Stomach (tissue), 4 donors: ENCODE results near the gene LHX5.

Experiments
- EP300 ChIP-seq: sonication (generic); formaldehyde crosslinking; IDR thresholded peaks from one replicate; pipeline ENCODE4 v1.6.1; 2017; ENCODE audit warnings: antibody characterized with exemption
- POLR2A ChIP-seq, 4 donors: fragments of 450-650 bp; IDR thresholded peaks; one replicate each; pipeline ENCODE4 v1.6.1; 2016; ENCODE audit warnings: antibody characterized with exemption in 4 of 4, control low read depth in 2 of 4, mild to moderate bottlenecking in 1 of 4, moderate library complexity in 1 of 4
- POLR2AphosphoS5 ChIP-seq, 3 donors: sonication (generic); formaldehyde crosslinking; IDR thresholded peaks; one replicate each; pipeline ENCODE4 v1.6.1; 2016; ENCODE audit warnings: antibody characterized with exemption in 3 of 3
- TF ChIP-seq, protein P1 (sequence below), 7 experiments: fragments of 450-650 bp in 4 of 7; fragments of 200-600 bp in 3 of 7; sonication (generic) in 3 of 7; IDR thresholded peaks; one replicate each; pipeline ENCODE4 v1.5.1; 2016 to 2019; ENCODE audit warnings: antibody characterized with exemption in 7 of 7, control low read depth in 2 of 7, mild to moderate bottlenecking in 1 of 7

DNA sequence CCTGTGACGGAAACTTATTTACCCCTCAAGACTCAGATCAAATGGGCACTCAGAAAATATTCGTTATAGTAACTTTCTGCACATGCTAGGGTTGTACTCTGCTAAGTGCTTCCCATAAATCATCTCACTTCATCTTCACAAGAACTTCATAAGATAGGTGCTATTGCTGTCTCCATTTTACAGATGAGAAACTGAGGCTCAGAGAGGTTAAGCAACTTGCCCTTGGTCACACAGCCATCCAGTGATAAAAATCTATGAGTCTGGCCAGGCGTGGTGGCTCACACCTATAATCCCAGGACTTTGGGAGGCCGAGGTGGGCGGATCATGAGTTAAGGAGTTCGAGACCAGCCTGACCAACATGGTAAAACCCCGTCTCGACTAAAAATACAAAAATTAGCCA lies 33.2 kb upstream of the LHX5 start:
- TF ChIP-seq, protein P1, sequence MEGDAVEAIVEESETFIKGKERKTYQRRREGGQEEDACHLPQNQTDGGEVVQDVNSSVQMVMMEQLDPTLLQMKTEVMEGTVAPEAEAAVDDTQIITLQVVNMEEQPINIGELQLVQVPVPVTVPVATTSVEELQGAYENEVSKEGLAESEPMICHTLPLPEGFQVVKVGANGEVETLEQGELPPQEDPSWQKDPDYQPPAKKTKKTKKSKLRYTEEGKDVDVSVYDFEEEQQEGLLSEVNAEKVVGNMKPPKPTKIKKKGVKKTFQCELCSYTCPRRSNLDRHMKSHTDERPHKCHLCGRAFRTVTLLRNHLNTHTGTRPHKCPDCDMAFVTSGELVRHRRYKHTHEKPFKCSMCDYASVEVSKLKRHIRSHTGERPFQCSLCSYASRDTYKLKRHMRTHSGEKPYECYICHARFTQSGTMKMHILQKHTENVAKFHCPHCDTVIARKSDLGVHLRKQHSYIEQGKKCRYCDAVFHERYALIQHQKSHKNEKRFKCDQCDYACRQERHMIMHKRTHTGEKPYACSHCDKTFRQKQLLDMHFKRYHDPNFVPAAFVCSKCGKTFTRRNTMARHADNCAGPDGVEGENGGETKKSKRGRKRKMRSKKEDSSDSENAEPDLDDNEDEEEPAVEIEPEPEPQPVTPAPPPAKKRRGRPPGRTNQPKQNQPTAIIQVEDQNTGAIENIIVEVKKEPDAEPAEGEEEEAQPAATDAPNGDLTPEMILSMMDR (IDR thresholded peaks at IDR 0.05): no peak
- no peak for TF ChIP-seq POLR2A (IDR thresholded peaks at IDR 0.05)
- TF ChIP-seq EP300: no peak
- no peak for TF ChIP-seq POLR2AphosphoS5 (IDR thresholded peaks at IDR 0.05)
